OCI-LY3 (cell line): ENCODE results near the gene PABPN1L.

ENCODE experiments used
- CTCF ChIP-seq: fragments of 200-600, 300-600 bp; sonication (generic); IDR thresholded peaks from 2 replicates; pipeline ENCODE4 v1.5.1; 2014; ENCODE audit warnings: antibody characterized with exemption, low read length, low read depth
- EZH2phosphoT487 ChIP-seq: fragments of 200-600 bp; shearing (Covaris generic); IDR thresholded peaks from 2 replicates; pipeline ENCODE4 v1.6.1; 2018; ENCODE audit warnings: antibody characterized with exemption, mixed run types, low read depth

- TF ChIP-seq CTCF (no peak), EZH2phosphoT487 (no peak)
Observed at GRCh38 chr16:88913870-88914269, 47.4 kb upstream of the PABPN1L start.
